Thyroid gland (tissue), 4 donors: Measurements from ENCODE around the gene IL2RA. TPM values are rescaled to one million over a fixed set of nuclear protein-coding genes. Genes with fewer than 3 reads are reported as not detected.

ENCODE experiments used
- DNase-seq, 2 donors: peaks; one replicate each; pipeline ENCODE4 v3.0.0-alpha.2; 2019
- H3K27ac ChIP-seq, 3 donors: fragments of 200-600 bp; sonication (generic); 1 replicate in 2 of 3; 2 replicates in 1 of 3; pipeline ENCODE4 v1.5.1; 2016 to 2019; ENCODE audit warnings: mild to moderate bottlenecking in 1 of 3, moderate library complexity in 1 of 3
- H3K27me3 ChIP-seq: fragments of 200-600 bp; sonication (generic); one replicate; pipeline ENCODE4 v1.5.1; 2019
- H3K36me3 ChIP-seq, 2 donors: fragments of 200-600 bp; sonication (generic); one replicate each; pipeline ENCODE4 v1.5.1; 2016 to 2019
- H3K4me1 ChIP-seq, 2 donors: fragments of 200-600 bp; sonication (generic); one replicate each; pipeline ENCODE4 v1.5.1; 2017 to 2019
- H3K4me3 ChIP-seq, 3 donors: fragments of 200-600 bp; sonication (generic); replicated peaks in 1 of 3; 1 replicate in 2 of 3; 2 replicates in 1 of 3; pipeline ENCODE4 v1.5.1; 2016; ENCODE audit warnings: mild to moderate bottlenecking in 1 of 3
- H3K9me3 ChIP-seq: fragments of 200-600 bp; sonication (generic); one replicate; pipeline ENCODE4 v1.5.1; 2017
- CTCF ChIP-seq, 6 experiments: fragments of 200-600 bp in 3 of 6; fragments of 450-650 bp in 3 of 6; sonication (generic) in 3 of 6; IDR thresholded peaks; one replicate each; pipeline ENCODE4 v1.5.1; 2016 to 2019; ENCODE audit warnings: antibody characterized with exemption in 6 of 6, mild to moderate bottlenecking in 2 of 6, inconsistent platforms in 1 of 6, moderate library complexity in 1 of 6
- POLR2A ChIP-seq, 2 donors: fragments of 450-650 bp; IDR thresholded peaks; one replicate each; pipeline ENCODE4 v1.6.1; 2017; ENCODE audit warnings: antibody characterized with exemption in 2 of 2, mild to moderate bottlenecking in 2 of 2, moderate library complexity in 1 of 2
- WGBS, 2 donors: methylation state at CpG; one replicate each; pipeline ENCODE4 v1.1.5; 2017; 5-methylcytosine and 5-hydroxymethylcytosine counted together
- intact Hi-C: fragments of 100-400 bp; cut with DNase I; formaldehyde crosslinking; loops from one replicate; pipeline ENCODE4 v1.15.1; 2023
- total RNA-seq, 4 donors: library from RNA; depleted of rRNA; stranded (reverse); fragments of >200 nt; gene quantifications; one replicate each; pipeline ENCODE4 v1.2.3, GENCODE V29; 2016

IL2RA gene
- total RNA-seq, 4 donors from 2014 or later: 1.7 to 11.3 (median 2.3) TPM

- WGBS, 2 donors: 95 to 96% methylated on average over 7 of the region's 7 CpGs
- no peaks in the 10 kb centered on the region for H3K9me3 ChIP-seq
- H3K4me3 ChIP-seq: no peak overlapping the region
- no peaks in the 10 kb centered on the region for H3K27me3 ChIP-seq
- peaks cover 12 to 14% of the 10 kb centered on the region in 2 donors for H3K36me3 ChIP-seq
- no peak for DNase-seq
- H3K27ac ChIP-seq: no peak overlapping the region
- intact Hi-C loops: no loop called here
- peaks cover 0 to 6% of the 10 kb centered on the region in 2 donors for H3K4me1 ChIP-seq
- TF ChIP-seq POLR2A (IDR thresholded peaks at IDR 0.05) (no peak), CTCF (IDR thresholded peaks at IDR 0.05) (no peak)
Observed at GRCh38 chr10:6098156-6098555, 36.0 kb upstream of the IL2RA start.

GRCh38 chr10:6097063-6097462 is 34.9 kb upstream of the IL2RA start:
- TF ChIP-seq CTCF (IDR thresholded peaks at IDR 0.05): no peak
- no peak for TF ChIP-seq POLR2A (IDR thresholded peaks at IDR 0.05)
- intact Hi-C loops: no loop called here
- 91 to 98% methylated on average over 5 of the region's 5 CpGs for WGBS, 2 donors
- no peak for DNase-seq
- Histone ChIP-seq H3K4me1 (peaks cover 0 to 15% of the 10 kb centered on the region in 2 donors), H3K27me3 (no peaks in the 10 kb centered on the region), H3K36me3 (peaks cover 9% of the 10 kb centered on the region in 2 donors), H3K27ac (no peak overlapping the region), H3K9me3 (no peaks in the 10 kb centered on the region), H3K4me3 (no peak overlapping the region)

GRCh38 chr10:6095810-6096570 is 33.8 kb upstream of the IL2RA start:
- TF ChIP-seq POLR2A (IDR thresholded peaks at IDR 0.05): no peak
- no peak for TF ChIP-seq CTCF (IDR thresholded peaks at IDR 0.05)
- intact Hi-C loops: no loop called here
- 83 to 91% methylated on average over 12 of the region's 12 CpGs for WGBS, 2 donors
- H3K4me1 ChIP-seq: peaks cover 8 to 26% of the 10 kb centered on the region in 2 donors
- H3K27ac ChIP-seq: no peak overlapping the region
- no peaks in the 10 kb centered on the region for H3K9me3 ChIP-seq
- H3K27me3 ChIP-seq: no peaks in the 10 kb centered on the region
- H3K4me3 ChIP-seq: no peak overlapping the region
- peaks cover 0 to 8% of the 10 kb centered on the region in 2 donors for H3K36me3 ChIP-seq
- DNase-seq: no peak

GRCh38 chr10:6092731-6093130 is 30.6 kb upstream of the IL2RA start:
- Histone ChIP-seq H3K4me3 (no peak overlapping the region), H3K27me3 (no peaks in the 10 kb centered on the region), H3K4me1 (peaks cover 29 to 38% of the 10 kb centered on the region in 2 donors), H3K36me3 (peaks cover 0 to 5% of the 10 kb centered on the region in 2 donors), H3K27ac (no peak overlapping the region), H3K9me3 (no peaks in the 10 kb centered on the region)
- no peak for DNase-seq
- TF ChIP-seq POLR2A (IDR thresholded peaks at IDR 0.05) (no peak), CTCF (IDR thresholded peaks at IDR 0.05) (no peak)
- WGBS, 2 donors: 85 to 86% methylated on average over 2 of the region's 2 CpGs
- intact Hi-C loops: no loop called here

- H3K9me3 ChIP-seq: no peaks in the 10 kb centered on the region
- H3K27ac ChIP-seq: no peak overlapping the region
- WGBS, 2 donors: 10 to 26% methylated on average over 1 of the region's 1 CpG
- no peak for TF ChIP-seq CTCF (IDR thresholded peaks at IDR 0.05)
- TF ChIP-seq POLR2A (IDR thresholded peaks at IDR 0.05): no peak
- peaks cover 29 to 40% of the 10 kb centered on the region in 2 donors for H3K4me1 ChIP-seq
- intact Hi-C loops: no loop called here
- no peak overlapping the region for H3K4me3 ChIP-seq
- no peaks in the 10 kb centered on the region for H3K27me3 ChIP-seq
- H3K36me3 ChIP-seq: no peaks in the 10 kb centered on the region
- DNase-seq: peak in 1 of 2 donors; percentile 27
Observed at GRCh38 chr10:6091630-6092029, 29.5 kb upstream of the IL2RA start.
